G401.6 (cell line): ENCODE measurements around the gene ADCY5.

Experiments used
- FAIRE-seq: peaks from 2 replicates; lab custom pipeline; 2012; peaks lifted over from hg19 to GRCh38; lab: Jason Lieb, UNC

The ADCY5 gene

DNA sequence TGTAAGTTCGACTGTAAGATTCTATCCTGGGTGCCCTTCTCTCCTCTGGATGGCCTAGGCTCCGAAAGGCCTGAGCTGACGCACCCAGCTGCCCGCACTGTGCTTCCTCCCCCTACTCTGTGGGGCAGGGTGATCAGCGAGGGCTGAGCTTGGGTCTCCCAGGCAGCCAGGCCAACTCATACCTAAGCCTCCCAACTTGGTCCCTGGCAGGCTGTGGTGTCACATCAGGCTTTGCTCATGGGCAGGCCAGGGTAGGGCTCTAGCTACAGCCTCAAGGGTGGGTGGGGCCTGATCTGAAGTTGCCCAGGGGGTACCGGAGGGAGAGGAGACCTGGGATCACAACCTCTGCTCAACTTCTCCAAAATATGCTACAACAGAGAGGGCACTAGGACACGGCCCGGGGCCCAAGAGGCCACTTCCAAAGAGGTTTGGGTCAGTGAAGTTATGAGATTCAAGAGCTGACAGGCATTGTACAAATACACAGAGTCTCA lies 123.1 kb downstream of the ADCY5 start:
- no peak for FAIRE-seq

DNA sequence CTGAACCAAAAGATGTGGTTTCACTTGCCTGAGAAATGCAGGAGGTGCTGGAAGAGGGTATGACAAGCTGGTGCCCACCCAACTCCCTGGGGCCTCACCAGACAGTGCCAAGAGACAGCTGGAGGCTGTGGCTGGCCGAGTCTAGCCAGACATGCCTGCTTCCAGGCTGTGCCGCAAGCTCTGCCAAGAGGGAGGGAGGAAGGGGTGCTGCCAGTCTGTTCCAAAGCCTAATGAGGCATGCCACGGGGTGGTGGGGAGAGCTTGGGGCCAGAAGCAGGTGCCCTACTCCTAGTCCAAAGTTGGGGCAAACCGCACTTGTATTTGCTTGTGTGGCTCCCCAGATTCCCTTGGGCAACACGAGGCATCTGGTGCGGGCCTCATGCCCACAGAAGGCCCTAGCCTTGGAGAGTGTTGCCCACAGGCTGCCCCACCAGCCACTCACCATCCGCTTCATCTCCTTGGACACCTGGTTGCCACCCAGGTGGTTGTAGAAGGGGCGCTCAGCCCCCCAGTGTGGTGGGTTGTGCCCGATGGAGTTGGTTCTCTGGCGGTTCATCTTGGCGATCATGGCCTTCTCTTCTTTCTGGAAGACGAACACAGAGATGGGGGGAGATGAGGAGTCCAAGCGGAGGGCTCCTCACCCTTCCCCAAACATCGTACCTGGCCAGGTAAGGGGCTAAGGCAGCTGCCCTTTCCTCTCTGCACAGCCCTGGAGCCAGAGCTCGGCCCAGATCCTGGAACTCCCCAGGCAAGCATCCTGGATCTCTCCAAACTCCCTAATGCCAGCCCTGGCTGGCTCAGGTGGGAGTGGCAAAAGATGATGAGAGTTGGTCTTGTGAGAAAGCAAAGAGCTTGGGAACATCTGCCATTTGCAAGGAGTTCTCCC lies 123.8 kb downstream of the ADCY5 start:
- FAIRE-seq, result no peak

DNA sequence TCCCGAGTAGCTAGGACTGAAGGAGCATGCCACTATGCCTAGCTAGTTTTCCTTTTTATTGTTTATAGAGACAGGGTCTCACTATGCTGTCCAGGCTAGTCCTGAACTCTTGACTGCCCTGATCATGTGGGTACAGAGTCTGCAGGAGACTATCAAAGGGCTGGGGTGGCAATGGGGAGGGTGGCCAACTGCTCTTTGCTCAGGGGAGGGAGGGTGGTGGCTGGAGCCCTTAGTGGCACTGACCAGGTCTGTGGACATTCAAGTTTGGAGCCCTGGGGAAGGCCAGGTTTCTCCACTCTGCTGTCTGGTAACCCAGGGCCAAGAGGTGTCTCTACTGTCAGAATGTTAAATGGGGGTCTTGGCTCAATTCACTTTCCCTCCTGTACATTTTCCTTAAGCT lies 125.1 kb downstream of the ADCY5 start:
- FAIRE-seq, result no peak

DNA sequence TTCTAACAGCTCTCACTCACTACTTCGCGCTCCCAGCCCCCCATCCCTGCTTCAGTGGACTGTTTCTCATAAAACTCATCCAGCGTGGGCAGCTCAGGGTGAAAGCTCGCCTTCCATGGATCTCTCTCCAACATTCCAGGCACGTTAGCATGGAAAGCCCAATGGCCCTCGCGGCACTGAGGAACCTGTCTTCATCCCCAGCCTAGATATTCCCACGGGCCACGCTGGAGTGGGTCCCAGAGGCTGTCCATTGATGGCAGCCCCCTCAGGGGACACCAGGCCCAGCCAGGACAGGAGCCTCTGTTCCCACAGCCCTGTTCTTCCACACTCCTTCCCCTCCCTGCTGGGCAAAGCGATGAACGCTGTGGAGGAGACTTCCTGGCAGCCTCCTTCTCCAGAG lies 126.0 kb downstream of the ADCY5 start:
- no peak for FAIRE-seq

DNA sequence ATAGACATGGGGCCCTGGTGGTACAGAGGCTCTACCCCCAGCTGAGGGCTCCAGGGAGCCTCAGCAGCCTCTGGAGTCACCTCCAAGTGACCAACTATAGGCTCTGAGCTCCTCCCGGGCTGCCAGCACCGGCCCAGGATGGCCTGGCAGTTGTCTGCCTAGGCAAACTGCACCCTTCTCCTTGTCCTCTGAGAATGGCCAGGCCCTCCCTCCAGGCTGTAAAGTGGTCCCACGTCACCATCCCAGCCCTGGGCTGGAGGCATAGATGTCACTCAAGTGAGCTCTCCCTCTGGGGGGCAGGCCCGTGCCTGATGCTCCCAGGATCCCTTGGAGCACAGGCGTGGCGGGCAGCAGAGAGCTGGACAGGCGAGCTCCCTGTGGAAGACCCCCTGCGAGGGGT lies 127.1 kb downstream of the ADCY5 start:
- no peak for FAIRE-seq

DNA sequence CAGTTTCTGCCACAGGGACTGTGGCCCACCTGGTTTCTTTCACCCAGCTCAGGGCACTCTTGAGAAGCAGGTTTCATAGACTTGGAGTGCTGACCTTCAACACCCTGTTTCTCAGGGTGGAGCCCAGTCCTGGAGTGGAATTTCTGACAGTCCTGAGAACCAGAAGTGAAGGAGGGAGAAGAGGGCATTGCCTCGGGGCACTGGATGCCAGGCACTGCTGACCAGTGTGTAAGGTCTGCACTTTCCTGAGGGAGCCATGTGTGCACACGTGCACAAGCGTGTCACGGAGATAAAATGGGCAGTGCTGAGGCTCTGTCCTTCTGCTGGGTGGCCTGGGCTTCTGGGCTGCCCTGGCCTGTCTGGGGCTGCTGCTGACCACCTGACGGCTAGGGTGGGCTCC lies 128.7 kb downstream of the ADCY5 start:
- no peak for FAIRE-seq

DNA sequence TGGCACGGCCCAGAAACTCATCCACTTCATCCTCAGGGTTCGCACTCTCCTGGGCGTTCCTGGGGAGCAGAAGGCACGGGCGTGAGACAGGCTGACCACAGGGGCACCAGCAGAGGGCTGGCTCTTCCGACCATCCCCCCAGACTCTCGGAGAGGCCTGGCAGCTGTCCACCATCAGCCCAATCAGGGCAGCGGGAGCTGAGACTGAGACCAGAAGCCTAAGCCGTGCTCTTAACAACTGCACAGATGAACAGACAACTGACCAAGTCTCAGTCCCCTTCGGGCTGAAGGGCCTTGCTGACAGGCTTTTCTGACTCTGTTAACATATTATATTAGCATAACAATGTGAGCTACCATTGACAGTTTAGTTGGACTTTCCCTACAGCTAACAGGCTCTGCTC lies 129.1 kb downstream of the ADCY5 start:
- no peak for FAIRE-seq

DNA sequence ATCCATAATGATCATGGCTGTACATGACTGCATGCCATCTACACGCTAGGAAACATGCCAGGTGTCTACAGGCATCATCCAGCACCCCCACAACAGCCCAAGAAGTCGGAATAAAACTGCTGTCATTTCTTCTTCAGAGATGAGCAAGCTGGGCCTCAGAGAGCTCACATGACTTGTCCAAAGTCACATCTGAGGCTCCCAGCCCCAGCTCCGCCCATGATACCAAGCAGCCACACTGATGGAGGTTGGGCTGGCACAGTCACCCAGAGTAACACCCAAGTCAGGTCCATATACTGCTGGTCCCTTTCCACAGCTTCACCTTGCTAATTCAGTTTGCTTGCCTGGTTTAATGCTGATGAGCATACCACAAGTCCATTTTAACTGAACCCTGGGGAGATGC lies 130.5 kb downstream of the ADCY5 start:
- no peak for FAIRE-seq

DNA sequence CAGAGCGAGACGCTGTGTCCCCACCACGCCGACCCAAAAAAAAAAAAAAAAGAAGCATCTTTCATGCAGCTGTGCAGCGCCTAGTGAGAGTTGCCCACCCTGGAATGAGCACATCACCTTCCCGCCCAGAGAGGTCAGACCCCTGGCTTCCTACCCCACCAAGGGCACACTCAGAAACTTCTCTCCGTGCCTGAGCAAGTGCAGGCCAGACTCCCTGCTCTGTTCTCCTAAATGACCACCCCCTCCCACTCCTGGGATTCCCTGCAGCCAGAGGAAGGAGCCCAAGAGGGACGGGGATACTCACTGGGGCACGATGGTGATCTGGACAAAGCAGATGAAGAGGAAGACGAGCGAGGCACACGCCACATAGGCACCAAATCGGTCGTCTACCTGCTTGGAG lies 131.2 kb downstream of the ADCY5 start:
- FAIRE-seq, result no peak

DNA sequence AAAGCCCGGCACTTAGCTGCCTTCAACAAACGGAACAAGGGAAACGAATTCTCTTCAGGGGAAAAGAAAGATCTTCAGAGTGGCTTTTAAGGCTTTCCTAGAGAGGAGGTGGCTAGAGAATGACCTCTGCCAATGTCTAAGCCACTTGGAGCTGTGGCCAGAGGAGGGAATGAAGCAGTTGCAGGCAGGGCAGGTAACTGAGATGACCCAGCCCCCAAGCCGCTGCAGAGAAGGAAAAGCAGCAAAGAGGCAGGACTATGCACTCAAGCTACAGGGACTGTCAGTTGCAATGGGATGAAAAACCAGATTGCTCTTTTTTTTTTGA lies 133.7 kb downstream of the ADCY5 start:
- FAIRE-seq, result no peak

DNA sequence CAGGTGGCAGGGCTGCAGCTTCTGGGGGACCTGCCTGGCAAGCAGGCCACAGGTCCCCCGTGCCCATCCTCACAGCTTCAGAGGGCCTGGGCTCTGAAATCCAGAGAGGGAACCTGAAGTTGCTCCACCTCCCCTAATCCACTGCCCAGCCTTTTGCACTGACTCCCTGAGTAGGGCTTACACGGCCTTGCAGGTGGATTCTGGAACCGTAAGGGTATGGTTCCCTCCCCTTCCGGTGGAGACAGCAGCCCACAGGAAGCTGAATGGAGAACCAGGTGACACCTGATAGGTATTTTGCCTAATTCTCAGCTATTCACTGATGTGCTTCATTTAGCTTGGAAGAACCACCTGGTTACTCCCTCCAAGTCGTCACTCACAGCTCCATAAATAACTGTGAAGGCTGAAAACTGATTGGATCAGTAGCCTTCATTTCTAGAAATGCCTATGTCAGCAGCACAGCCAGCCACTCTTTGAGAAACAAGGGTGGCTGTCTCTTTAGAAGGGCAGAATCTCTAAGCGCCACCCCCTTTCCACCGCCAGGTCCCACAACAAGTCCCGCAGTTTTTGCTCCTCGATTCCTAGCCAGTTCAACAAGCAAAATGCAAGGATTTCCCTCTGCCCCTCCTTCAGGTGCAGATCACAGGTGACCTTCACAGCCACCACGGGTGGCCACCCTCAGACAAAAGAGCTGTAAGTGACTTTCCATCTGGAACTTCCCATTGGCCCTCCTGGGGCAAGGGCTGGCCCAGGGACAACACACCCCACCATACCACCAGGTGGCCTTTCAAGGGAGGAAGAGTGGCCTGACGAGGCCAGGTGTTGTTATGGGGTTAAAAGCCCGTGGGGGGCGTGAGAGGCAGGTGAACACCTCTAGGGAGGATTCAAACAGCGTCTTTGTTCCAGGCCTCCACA lies 134.3 kb downstream of the ADCY5 start:
- FAIRE-seq, result no peak

DNA sequence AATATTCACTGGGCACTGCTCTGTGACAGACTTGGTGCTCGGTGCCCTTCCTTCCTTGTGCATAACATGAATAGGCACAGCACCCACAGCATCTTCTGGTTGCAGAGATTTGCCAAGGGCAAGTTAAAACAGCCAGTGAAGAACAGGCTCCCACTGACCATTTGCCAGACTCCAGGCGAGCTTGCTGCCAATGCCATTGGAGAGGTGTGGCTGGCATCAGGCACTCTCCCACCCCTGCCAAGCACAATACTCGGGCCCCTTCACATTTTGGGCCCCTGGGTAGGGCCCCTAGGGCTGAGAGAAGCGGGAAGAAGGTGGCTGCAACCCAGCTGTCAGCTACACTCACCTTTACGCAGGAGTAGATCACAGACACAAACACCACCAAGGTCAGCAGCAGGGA lies 135.0 kb downstream of the ADCY5 start:
- no peak for FAIRE-seq

DNA sequence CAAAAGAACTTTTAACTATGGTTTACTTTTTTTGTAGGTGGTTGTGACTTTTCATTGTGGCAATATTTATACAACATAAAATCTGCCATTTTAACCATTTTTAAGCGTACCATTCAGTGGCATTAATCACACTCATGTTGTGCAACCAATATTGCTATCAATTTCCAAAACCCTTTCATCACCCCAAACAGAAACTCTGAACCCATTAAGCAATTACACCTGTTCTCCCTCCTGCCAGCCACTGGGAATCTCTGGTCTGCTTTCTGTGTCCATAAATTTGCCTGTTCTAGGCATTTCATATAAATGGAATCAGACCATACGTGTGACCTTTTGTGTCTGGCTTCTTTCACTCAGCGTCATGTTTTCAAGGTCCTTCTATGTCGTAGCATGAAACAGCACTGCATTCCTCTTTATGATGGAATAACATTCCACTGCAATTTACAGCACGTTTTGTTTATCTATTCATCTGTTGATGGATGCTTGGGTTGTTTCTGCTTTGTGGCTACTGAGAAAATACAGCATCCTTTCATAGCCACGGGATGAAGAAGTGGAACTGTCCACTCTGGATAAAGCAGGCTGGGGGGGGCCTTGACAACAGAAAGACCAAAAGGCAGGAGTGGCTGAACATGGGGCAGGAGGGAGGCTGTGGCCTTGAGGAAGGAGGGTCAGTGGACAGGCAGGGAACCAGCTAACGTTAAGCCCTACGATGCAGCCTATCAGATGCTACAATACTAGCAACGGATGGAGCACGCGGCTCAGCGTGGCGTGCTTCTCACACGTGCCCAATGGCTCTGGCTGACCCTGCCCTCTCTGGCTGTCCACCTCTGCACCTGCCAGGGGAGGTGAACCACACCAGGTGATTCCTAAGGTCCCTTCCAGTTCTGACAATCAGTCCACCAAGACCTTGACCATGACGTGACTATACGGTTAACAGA lies 136.3 kb downstream of the ADCY5 start:
- FAIRE-seq, result no peak

DNA sequence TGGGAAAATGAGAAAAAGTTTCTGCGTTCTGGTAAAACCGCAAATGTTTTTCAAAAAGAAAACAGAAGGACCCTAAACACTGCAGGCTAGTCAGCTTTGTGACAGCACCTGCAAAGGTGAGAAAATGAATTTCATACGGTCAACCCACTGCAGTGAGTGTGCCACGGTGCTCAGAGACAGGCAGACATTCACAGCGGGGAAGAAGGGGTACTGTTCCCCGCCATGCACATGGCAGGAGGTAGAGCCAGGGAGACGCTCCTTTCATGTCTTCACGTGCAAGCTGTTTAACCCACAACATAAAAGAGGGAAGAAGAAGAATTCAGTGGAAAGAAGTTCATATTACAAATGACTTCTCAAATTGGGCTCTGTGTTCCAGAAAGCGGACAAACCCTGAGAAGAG lies 137.7 kb downstream of the ADCY5 start:
- FAIRE-seq, result no peak

DNA sequence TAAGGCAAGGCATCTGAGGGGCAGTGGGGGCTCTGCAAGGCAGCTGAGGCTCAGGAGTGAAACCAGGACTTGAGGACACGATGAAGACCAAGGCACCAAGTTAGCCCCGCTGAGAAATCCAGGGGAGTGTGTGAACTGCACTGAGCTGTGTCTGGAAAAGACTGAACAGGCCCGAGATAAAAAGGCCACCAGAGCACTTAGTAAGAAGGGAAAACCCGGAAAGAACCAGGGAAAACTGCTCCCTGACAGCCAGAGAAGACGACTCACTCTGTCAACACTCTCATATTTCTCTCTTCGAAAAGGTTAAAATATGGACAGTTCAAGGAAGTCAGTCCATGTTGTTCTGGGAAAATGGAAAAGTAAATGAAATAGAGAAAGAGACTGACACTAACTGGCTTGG lies 138.1 kb downstream of the ADCY5 start:
- FAIRE-seq, result no peak

DNA sequence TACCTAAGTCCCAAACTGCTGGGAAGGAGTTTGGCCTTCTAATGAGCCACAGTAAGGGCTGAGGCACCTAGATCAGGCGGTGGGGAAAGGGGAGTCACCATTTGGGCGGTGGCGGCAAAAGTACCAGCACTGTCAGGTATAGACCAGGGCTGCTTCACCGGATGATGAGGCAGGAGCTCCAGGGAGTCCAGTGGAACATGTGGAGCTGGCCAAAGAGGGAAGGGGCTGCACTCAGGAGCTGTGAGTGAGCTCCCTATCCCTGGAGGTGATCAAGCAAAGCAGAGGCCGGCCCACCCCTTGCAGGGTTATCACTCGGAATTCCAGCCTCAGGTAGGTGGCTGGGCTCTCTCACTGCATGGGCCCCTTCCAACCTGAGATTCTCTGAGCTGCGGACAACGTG lies 138.7 kb downstream of the ADCY5 start:
- FAIRE-seq, result no peak

DNA sequence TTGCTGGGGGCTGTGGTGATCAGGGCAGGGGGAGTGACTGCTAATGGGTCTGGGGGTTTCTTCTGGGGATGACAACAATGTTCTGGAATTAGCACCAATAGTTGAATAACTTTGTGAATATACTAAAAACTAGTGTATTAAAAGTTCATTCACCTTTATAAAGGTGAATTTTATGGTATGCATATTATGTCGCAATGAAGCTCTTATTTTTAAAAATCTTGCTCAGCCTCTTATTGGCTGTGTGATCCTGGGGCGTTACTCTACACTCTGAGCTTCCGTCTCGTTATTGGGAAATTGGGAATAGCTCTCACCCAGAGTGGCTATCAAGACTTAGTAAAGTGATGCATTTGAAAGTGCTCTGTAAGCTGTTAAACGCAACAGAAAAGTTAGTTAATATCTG lies 141.8 kb downstream of the ADCY5 start:
- no peak for FAIRE-seq

DNA sequence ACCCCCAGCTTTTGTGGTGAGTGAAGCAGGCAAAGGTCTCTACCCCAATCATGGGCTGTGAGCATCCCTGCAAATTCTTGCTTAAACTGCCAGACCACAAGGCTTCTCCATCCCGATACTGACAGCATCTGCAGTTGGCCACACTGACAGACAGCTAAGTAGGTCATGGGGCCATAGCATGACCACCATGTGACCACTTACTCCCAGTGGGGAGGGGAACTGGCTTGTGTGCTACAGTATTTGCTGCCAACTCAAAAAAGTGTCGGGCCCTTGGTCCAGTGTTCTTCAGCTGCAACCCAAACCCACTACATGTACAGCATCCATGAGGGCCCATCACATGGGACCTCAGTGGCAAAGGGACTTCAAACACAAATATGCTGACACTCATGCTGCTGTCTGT lies 143.7 kb downstream of the ADCY5 start:
- FAIRE-seq, result no peak

DNA sequence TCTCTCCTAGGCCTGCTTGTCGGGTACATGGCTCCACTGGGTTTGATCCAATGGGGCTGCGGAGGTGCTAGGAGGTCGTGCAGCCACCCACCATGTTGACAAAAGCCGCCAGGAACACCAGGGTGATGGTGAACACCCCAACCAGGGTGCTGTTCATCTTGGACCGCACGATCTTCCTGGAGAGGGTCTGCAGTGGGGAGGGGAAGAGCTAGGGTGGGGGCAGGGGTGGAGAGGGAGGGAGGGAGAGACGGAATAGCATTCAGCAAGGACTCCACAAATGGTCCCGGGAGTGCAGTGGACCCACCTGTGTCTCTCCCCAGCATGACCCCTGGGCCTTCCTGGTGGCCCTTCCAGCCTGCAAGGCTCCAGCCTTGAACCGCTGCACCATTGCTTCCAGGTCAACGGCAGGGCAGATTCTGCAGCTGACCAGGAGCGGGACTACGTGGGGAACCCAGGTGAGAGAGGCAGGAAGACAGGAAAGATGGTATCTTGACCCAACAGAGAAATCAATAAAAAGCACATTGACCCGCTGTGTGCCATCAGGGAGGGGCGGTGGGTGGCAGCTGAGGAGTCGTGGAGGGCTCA lies 144.8 kb downstream of the ADCY5 start:
- FAIRE-seq, result no peak

DNA sequence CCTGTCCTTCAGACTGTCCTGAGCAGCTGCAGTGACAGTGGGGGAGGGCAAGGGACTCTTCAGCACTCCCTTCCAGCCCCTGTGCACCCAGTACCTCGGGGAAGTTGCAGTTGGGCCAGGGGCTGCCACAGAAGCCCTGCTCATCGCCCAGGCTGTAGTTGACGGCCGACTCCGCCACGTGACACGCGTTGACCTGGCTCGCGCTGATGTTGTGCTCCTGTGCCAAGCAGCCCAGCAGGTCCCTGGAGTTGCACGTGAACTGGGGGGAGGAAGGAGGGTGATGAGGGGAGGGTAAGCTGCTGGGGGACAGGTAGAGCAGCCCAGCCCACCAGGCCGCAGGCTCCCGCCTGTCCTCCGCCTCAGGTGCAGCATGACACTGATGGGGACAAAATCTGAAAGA lies 145.9 kb downstream of the ADCY5 start:
- no peak for FAIRE-seq

DNA sequence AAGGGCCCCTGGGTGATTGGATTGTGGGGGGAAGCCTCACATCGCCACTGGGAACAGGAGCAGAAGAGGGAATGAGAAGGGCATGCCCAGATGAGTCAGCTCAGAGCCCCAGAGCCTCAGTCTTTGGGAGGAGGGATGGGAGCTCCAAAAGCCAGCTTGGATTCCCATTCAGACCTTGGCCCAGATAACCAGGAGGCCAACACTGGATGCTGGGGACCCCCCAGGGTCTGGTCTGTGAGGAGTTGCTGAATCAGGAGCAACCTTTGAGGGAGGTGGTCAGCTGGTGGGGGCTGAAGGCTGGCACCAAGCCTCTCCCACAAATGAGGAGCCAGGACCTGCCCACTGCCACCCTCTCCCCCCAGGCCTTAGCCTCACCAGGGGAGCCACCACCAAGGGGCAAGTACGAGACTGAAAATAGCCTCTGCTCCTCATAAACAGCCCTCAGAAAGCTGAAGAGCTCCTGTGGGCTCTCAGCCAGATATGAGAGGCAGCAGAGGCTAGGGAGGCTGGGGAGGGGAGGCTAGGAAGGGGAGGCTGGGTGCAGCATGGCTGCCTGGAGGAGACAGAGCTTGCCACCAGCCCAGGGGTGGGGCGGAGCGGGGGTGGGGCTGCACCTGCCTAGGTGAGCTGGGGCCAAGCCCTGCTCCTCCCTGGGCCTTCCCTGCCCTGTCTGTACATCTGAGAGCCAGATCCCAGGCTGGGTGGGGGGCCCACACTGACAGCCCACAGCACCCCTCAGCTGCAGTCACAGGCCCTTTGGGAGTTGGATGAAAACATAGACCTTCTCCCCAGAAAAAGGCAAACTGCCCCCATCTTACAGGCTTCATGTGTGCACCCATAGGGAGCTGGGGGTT lies 147.3 kb downstream of the ADCY5 start:
- no peak for FAIRE-seq
